Lower lobe of right lung (tissue), 2 donors: Measurements from ENCODE around the gene SCN5A. TPM values are rescaled to one million over a fixed set of nuclear protein-coding genes. Genes with fewer than 3 reads are reported as not detected.

Experiments used
- ATAC-seq, 2 donors: fragments of 200-7000 bp; cut with Tn5 transposase; one replicate each; pipeline ENCODE4 v1.9.1; 2020 to 2022; ENCODE audit warnings: mild to moderate bottlenecking in 2 of 2, moderate library complexity in 2 of 2
- DNase-seq: peaks from one replicate; pipeline ENCODE4 v3.0.0-alpha.2; 2020
- H3K27ac ChIP-seq: fragments of 200-600 bp; one replicate; pipeline ENCODE4 v1.8.0; 2022
- H3K27me3 ChIP-seq: fragments of 200-600 bp; one replicate; pipeline ENCODE4 v1.8.0; 2022; ENCODE audit warnings: low read depth
- H3K36me3 ChIP-seq: fragments of 200-600 bp; one replicate; pipeline ENCODE4 v1.8.0; 2022; ENCODE audit warnings: mild to moderate bottlenecking
- H3K4me1 ChIP-seq: fragments of 200-600 bp; one replicate; pipeline ENCODE4 v1.8.0; 2022
- H3K4me3 ChIP-seq: fragments of 200-600 bp; one replicate; pipeline ENCODE4 v1.8.0; 2022; ENCODE audit warnings: mild to moderate bottlenecking
- H3K9me3 ChIP-seq: fragments of 200-600 bp; one replicate; pipeline ENCODE4 v1.8.0; 2022
- CTCF ChIP-seq: fragments of 200-600 bp; IDR thresholded peaks from one replicate; pipeline ENCODE4 v1.8.0; 2022; ENCODE audit warnings: antibody characterized with exemption, mild to moderate bottlenecking
- intact Hi-C: fragments of 100-400 bp; cut with DNase I; formaldehyde crosslinking; loops from one replicate; pipeline ENCODE4 v1.11.0; 2022
- total RNA-seq: library from RNA; stranded (reverse); fragmentation: NEBNext Ultra II Directional; extraction: Animal tissue kit (Norgen Biotek cat#: 25700); gene quantifications from one replicate; pipeline ENCODE4 v1.2.1, GENCODE V29; 2021
- donor health status: DM: no; HTN: yes; CAD: no; lungs with severe emphysema.

SCN5A gene
- total RNA-seq, 1 donor from 2014 or later, result 0.24 TPM

GRCh38 chr3:38658841-38659240, 9.4 kb upstream of the SCN5A start:
- intact Hi-C loops, result loop anchor here (10.0 kb wide), 1 partner anchor 134 kb away; no protein-coding TSS in a partner anchor
- no peaks in the 10 kb centered on the region for H3K36me3 ChIP-seq
- peaks cover 5% of the 10 kb centered on the region for H3K9me3 ChIP-seq
- TF ChIP-seq CTCF, result no peak
- peaks cover 60% of the 10 kb centered on the region for H3K27me3 ChIP-seq
- no peaks in the 10 kb centered on the region for H3K4me1 ChIP-seq
- no peak for DNase-seq
- H3K4me3 ChIP-seq, result no peak overlapping the region
- no peak for ATAC-seq
- H3K27ac ChIP-seq, result no peak overlapping the region

- intact Hi-C loops, result loop anchor here (10.0 kb wide), 1 partner anchor 133 kb away; no protein-coding TSS in a partner anchor
- no peak for DNase-seq
Measured at GRCh38 chr3:38657369-38657768, 7.9 kb upstream of the SCN5A start.

GRCh38 chr3:38655708-38656300, 6.3 kb upstream of the SCN5A start:
- intact Hi-C loops, result loop anchor here (10.0 kb wide), 1 partner anchor 131 kb away; no protein-coding TSS in a partner anchor
- Histone ChIP-seq H3K27me3 (peaks cover 75% of the 10 kb centered on the region), H3K36me3 (no peaks in the 10 kb centered on the region), H3K27ac (no peak overlapping the region), H3K9me3 (no peaks in the 10 kb centered on the region), H3K4me3 (no peak overlapping the region), H3K4me1 (peaks cover 3% of the 10 kb centered on the region)
- peak; percentile 28 for TF ChIP-seq CTCF
- no peak for DNase-seq
- no peak for ATAC-seq

More at GRCh38 chr3:38657369-38657768, 7.9 kb upstream of the SCN5A start:
- H3K4me1 ChIP-seq, result no peaks in the 10 kb centered on the region
- no peaks in the 10 kb centered on the region for H3K36me3 ChIP-seq
- no peak for TF ChIP-seq CTCF
- H3K4me3 ChIP-seq, result no peak overlapping the region
- no peak overlapping the region for H3K27ac ChIP-seq
- ATAC-seq, result no peak
- H3K27me3 ChIP-seq, result peaks cover 62% of the 10 kb centered on the region
- peaks cover 5% of the 10 kb centered on the region for H3K9me3 ChIP-seq

GRCh38 chr3:38653685-38654537, 4.4 kb upstream of the SCN5A start:
- ATAC-seq (no peak), DNase-seq (no peak)
- intact Hi-C loops, result loop anchor here (10.0 kb wide), 1 partner anchor 129 kb away; no protein-coding TSS in a partner anchor
- Histone ChIP-seq H3K9me3 (no peaks in the 10 kb centered on the region), H3K36me3 (no peaks in the 10 kb centered on the region), H3K4me1 (peaks cover 7% of the 10 kb centered on the region), H3K27me3 (peaks cover 75% of the 10 kb centered on the region), H3K4me3 (no peak overlapping the region), H3K27ac (no peak overlapping the region)
- TF ChIP-seq CTCF, result no peak

- H3K4me1 ChIP-seq, result peaks cover 11% of the 10 kb centered on the region
- TF ChIP-seq CTCF, result no peak
- intact Hi-C loops, result loop anchor here (10.0 kb wide), 1 partner anchor 128 kb away; no protein-coding TSS in a partner anchor
Measured at GRCh38 chr3:38652934-38653333, 3.4 kb upstream of the SCN5A start.

More at GRCh38 chr3:38652934-38653333, 3.4 kb upstream of the SCN5A start:
- no peak for DNase-seq
- H3K27me3 ChIP-seq, result peaks cover 75% of the 10 kb centered on the region
- no peaks in the 10 kb centered on the region for H3K36me3 ChIP-seq
- H3K27ac ChIP-seq, result no peak overlapping the region
- no peak overlapping the region for H3K4me3 ChIP-seq
- no peaks in the 10 kb centered on the region for H3K9me3 ChIP-seq
- ATAC-seq, result no peak
